B cell (primary cell): ENCODE results near the gene CD36. TPM values are rescaled to one million over a fixed set of nuclear protein-coding genes. Genes with fewer than 3 reads are reported as not detected.

ENCODE experiments used
- ATAC-seq: fragments of 200-7000 bp; cut with Tn5 transposase; one replicate; pipeline ENCODE4 v1.10.0; 2021; ENCODE audit warnings: low read depth, mild to moderate bottlenecking, moderate number of reproducible peaks, moderate library complexity
- CTCF ChIA-PET: fragments of 350-600 bp; sonication (Branson Sonifier 250); formaldehyde crosslinking; loops from one replicate; lab custom pipeline; 2021; ENCODE audit warnings: antibody characterized with exemption, inconsistent platforms; lab: Charles Lee
- POLR2A ChIA-PET: fragments of 350-600 bp; sonication (Branson Sonifier 250); formaldehyde crosslinking; loops from one replicate; lab custom pipeline; 2021; ENCODE audit warnings: antibody characterized with exemption; lab: Charles Lee
- DNase-seq: peaks from one replicate; pipeline ENCODE4 v3.0.0; 2013
- H2AFZ ChIP-seq: 2 replicates; pipeline ENCODE4 v1.6.1; 2012; ENCODE audit warnings: mild to moderate bottlenecking, low read depth, low read length; ENCODE audit not compliant: insufficient read depth, poor library complexity, severe bottlenecking
- H3K27ac ChIP-seq, 2 donors: 1 replicate in 1 of 2; 2 replicates in 1 of 2; pipeline ENCODE4 v1.5.1; 2012 to 2013; ENCODE audit warnings: low read length in 2 of 2, mild to moderate bottlenecking in 2 of 2, moderate library complexity in 1 of 2
- H3K27me3 ChIP-seq, 4 experiments: fragments of 200-600 bp in 1 of 4; sonication (generic) in 1 of 4; replicated peaks in 1 of 4; 1 replicate in 2 of 4; 2 replicates in 2 of 4; pipeline versions ENCODE4 v1.6.1 to v1.7.0; 2013 to 2016; ENCODE audit warnings: low read length in 3 of 4, mild to moderate bottlenecking in 2 of 4, mixed read lengths in 1 of 4, moderate library complexity in 1 of 4; ENCODE audit not compliant: insufficient read depth in 4 of 4, control insufficient read depth in 3 of 4; ENCODE audit errors: control extremely low read depth in 1 of 4
- H3K36me3 ChIP-seq, 2 experiments: replicated peaks in 1 of 2; 1 replicate in 1 of 2; 2 replicates in 1 of 2; pipeline versions ENCODE4 v1.6.1 to v1.7.1; 2013; ENCODE audit warnings: low read length in 1 of 2; ENCODE audit not compliant: insufficient read depth in 2 of 2, control insufficient read depth in 1 of 2; ENCODE audit errors: control extremely low read depth in 1 of 2, extremely low read depth in 1 of 2
- H3K4me1 ChIP-seq, 2 donors: fragments of 200-600 bp in 1 of 2; sonication (generic) in 1 of 2; 1 replicate in 1 of 2; 2 replicates in 1 of 2; pipeline versions ENCODE4 v1.5.1 to v1.6.1; 2013 to 2017; ENCODE audit warnings: low read length in 2 of 2; ENCODE audit not compliant: control insufficient read depth in 2 of 2, insufficient read depth in 2 of 2
- H3K4me2 ChIP-seq: replicated peaks from 2 replicates; pipeline ENCODE3; 2012; ENCODE audit warnings: mild to moderate bottlenecking, low read depth, low read length; ENCODE audit not compliant: poor library complexity, severe bottlenecking
- H3K4me3 ChIP-seq, 5 experiments: fragments of 200-600 bp in 1 of 5; sonication (generic) in 1 of 5; 1 replicate in 3 of 5; 2 replicates in 2 of 5; pipeline versions ENCODE4 v1.5.1 to v1.7.0; 2011 to 2016; ENCODE audit warnings: low read length in 4 of 5, mild to moderate bottlenecking in 4 of 5, low read depth in 2 of 5, control low read depth in 1 of 5, moderate library complexity in 1 of 5; ENCODE audit not compliant: insufficient read depth in 1 of 5; ENCODE audit errors: control extremely low read depth in 1 of 5, extremely low read depth in 1 of 5
- H3K79me2 ChIP-seq: fragments of 200-600 bp; sonication (generic); one replicate; pipeline ENCODE4 v1.6.0; 2016; ENCODE audit warnings: low read length; ENCODE audit not compliant: control insufficient read depth, insufficient read depth
- H3K9ac ChIP-seq: fragments of 200-600 bp; sonication (generic); 2 replicates; pipeline ENCODE4 v1.6.1; 2017; ENCODE audit warnings: mild to moderate bottlenecking, low read length, moderate library complexity
- H3K9me3 ChIP-seq, 3 donors: one replicate each; pipeline versions ENCODE4 v1.6.1 to v1.7.1; 2013; ENCODE audit warnings: low read length in 2 of 3; ENCODE audit not compliant: control insufficient read depth in 2 of 3, insufficient read depth in 1 of 3; ENCODE audit errors: control extremely low read depth in 1 of 3
- H4K20me1 ChIP-seq: 2 replicates; pipeline ENCODE4 v1.6.0; 2012; ENCODE audit warnings: mild to moderate bottlenecking, low read length; ENCODE audit not compliant: insufficient read depth, control insufficient read depth, poor library complexity, severe bottlenecking
- H3K27ac Mint-ChIP-seq: one replicate; pipeline ENCODE4 v1.8.0; 2021; ENCODE audit warnings: mixed read lengths
- H3K27me3 Mint-ChIP-seq: one replicate; pipeline ENCODE4 v1.8.0; 2021; ENCODE audit warnings: mixed read lengths
- H3K4me1 Mint-ChIP-seq: one replicate; pipeline ENCODE4 v1.8.0; 2021; ENCODE audit warnings: mixed read lengths
- H3K4me3 Mint-ChIP-seq: one replicate; pipeline ENCODE4 v1.8.0; 2021; ENCODE audit warnings: mixed read lengths
- H3K9me3 Mint-ChIP-seq: one replicate; pipeline ENCODE4 v1.8.0; 2022; ENCODE audit warnings: mixed read lengths; ENCODE audit not compliant: insufficient read depth
- CTCF ChIP-seq: fragments of 200-600 bp; IDR thresholded peaks from one replicate; pipeline ENCODE4 v1.8.0; 2022; ENCODE audit warnings: antibody characterized with exemption, mild to moderate bottlenecking
- EZH2 ChIP-seq: IDR thresholded peaks from 2 replicates; pipeline ENCODE4 v1.6.1; 2012; ENCODE audit warnings: borderline replicate concordance, low read depth, mild to moderate bottlenecking, moderate library complexity, low read length; ENCODE audit not compliant: insufficient read depth, poor library complexity, severe bottlenecking
- WGBS: methylation state at CpG from one replicate; pipeline ENCODE4 v1.1.5; 2013; ENCODE audit warnings: missing lambda C conversion rate; ENCODE audit not compliant: insufficient coverage; 5-methylcytosine and 5-hydroxymethylcytosine counted together
- intact Hi-C: fragments of 100-400 bp; cut with micrococcal nuclease; formaldehyde crosslinking; loops from one replicate; pipeline ENCODE4 v1.10.0; 2022
- polyA plus RNA-seq: library from polyadenylated mRNA; depleted of rRNA; stranded (reverse); fragments of >200 nt; gene quantifications from 2 replicates; pipeline ENCODE4 v1.2.3, GENCODE V29; 2012
- total RNA-seq, 2 donors: library from RNA; stranded (reverse); fragments of 120-200 nt in 1 of 2; gene quantifications; 1 replicate in 1 of 2; 2 replicates in 1 of 2; pipeline versions ENCODE4 v1.2.3 to v1.2.4, GENCODE V29; 2013 to 2022

CD36 gene
- total and polyA plus RNA-seq, 2 donors (not counting 1 experiment from before 2014, with no cell fraction given), result 0.37 to 2.3 TPM

GRCh38 chr7:80596933-80597517, 41.4 kb upstream of the CD36 start:
- Histone ChIP-seq H4K20me1 (no peaks in the 10 kb centered on the region), H3K27me3 (no peaks in the 10 kb centered on the region), H3K4me1 (no peaks in the 10 kb centered on the region), H3K27ac (no peak overlapping the region), H3K4me3 (no peak overlapping the region), H3K9me3 (no peaks in the 10 kb centered on the region), H3K79me2 (no peaks in the 10 kb centered on the region), H3K36me3 (no peaks in the 10 kb centered on the region), H3K4me2 (no peak overlapping the region), H3K9ac (no peak overlapping the region), H2AFZ (no peak overlapping the region)
- Mint-ChIP-seq H3K27ac (no peak overlapping the region), H3K4me1 (no peaks in the 10 kb centered on the region), H3K27me3 (no peaks in the 10 kb centered on the region), H3K9me3 (no peaks in the 10 kb centered on the region), H3K4me3 (no peak overlapping the region)
- WGBS, result 92% methylated on average over 1 of the region's 4 CpGs
- intact Hi-C loops, result no loop called here
- TF ChIP-seq EZH2 (no peak), CTCF (no peak)
- CTCF ChIA-PET, result no interaction called here
- DNase-seq (no peak), ATAC-seq (no peak)
- POLR2A ChIA-PET, result no interaction called here

GRCh38 chr7:80597875-80598274, 40.6 kb upstream of the CD36 start:
- H3K9me3 Mint-ChIP-seq, result no peaks in the 10 kb centered on the region
- H3K79me2 ChIP-seq, result no peaks in the 10 kb centered on the region
- no peak overlapping the region for H2AFZ ChIP-seq
- no peaks in the 10 kb centered on the region for H4K20me1 ChIP-seq
- H3K36me3 ChIP-seq, result no peaks in the 10 kb centered on the region
- POLR2A ChIA-PET, result no interaction called here
- intact Hi-C loops, result no loop called here
- H3K4me1 Mint-ChIP-seq, result no peaks in the 10 kb centered on the region
- CTCF ChIA-PET, result no interaction called here
- H3K4me2 ChIP-seq, result no peak overlapping the region
- no peak overlapping the region for H3K27ac ChIP-seq
- no peak for ATAC-seq
- no peak overlapping the region for H3K9ac ChIP-seq
- H3K4me3 ChIP-seq, result no peak overlapping the region
- H3K9me3 ChIP-seq, result no peaks in the 10 kb centered on the region
- DNase-seq, result no peak
- no peaks in the 10 kb centered on the region for H3K27me3 Mint-ChIP-seq
- no peak overlapping the region for H3K27ac Mint-ChIP-seq
- H3K27me3 ChIP-seq, result no peaks in the 10 kb centered on the region
- H3K4me1 ChIP-seq, result no peaks in the 10 kb centered on the region
- TF ChIP-seq EZH2 (no peak), CTCF (no peak)
- no peak overlapping the region for H3K4me3 Mint-ChIP-seq
